SH-SY5Y (cell line): Measurements from ENCODE around the gene P2RY12.

Experiments used
- GATA2 ChIP-seq: IDR thresholded peaks from 2 replicates; pipeline ENCODE4 v1.6.1; 2011; ENCODE audit warnings: mild to moderate bottlenecking, low read depth, low read length
- GATA3 ChIP-seq: IDR thresholded peaks from 2 replicates; pipeline ENCODE4 v1.6.1; 2011; ENCODE audit warnings: low read depth, mild to moderate bottlenecking, low read length, moderate library complexity

P2RY12 gene

GRCh38 chr3:151330379-151330778, 54.2 kb downstream of the P2RY12 start:
- TF ChIP-seq GATA2: no peak
- TF ChIP-seq GATA3: no peak

DNA sequence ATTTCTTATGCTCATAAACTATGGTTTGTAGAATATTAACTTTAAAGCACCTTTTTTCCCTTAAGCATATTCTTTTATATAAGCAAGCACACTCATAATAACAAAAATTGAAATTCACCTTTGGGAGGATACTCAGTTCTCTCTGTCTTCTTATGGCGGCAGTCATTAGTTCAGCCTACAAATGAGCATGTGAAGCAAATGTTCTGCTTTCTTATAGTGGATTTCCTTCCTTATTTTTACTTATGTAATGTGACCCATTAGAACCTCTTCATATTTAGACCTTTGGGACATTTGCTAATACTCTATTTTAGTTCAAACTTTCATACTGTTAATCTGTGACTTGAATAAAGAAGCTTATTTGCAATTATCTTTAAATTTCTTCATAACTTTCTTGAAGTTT, 55.2 kb downstream of the P2RY12 start, which contains the start of gene P2RY13:
Gene P2RY13 (minus strand): TSS at position 187 of the 400 bp plus-strand sequence. CDS start 21 bp downstream, at position 166.
- no peak for TF ChIP-seq GATA3
- no peak for TF ChIP-seq GATA2

DNA sequence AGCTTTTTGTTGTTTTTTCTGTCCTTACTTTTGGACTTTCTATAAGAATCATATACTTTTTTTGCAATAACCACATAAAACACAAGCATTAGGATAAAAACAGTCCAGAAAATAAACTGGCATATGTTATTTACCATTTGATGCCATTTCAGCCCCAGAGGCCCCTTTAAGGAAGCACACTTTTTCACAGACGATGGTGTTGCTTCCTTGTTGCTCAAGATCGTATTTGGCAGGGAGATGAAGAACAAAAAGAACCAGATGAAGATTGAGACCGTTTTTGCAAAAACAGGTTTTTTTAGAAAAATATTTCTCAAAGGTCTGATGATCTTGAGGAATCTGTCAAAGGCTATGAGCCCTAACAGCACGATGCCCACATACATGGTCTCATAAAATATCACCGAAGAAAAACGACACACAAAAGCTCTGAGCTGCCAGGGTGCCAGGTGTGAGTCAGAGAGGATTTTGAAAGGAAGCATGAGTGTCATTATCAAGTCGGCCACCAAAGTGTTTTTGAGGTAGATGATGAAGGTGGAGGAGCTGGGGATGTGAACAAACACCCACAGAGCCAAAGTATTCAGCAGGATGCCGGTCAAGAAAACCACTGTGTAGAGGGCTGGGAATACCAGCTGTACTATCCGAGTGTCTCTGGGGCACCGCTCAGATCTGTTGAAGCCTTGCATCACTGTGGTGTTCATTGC, 56.1 kb downstream of the P2RY12 start:
- TF ChIP-seq GATA3 (no peak), GATA2 (no peak)

- TF ChIP-seq GATA2: no peak
- no peak for TF ChIP-seq GATA3
Measured at GRCh38 chr3:151327571-151328198, 56.9 kb downstream of the P2RY12 start.

- TF ChIP-seq GATA2 (no peak), GATA3 (no peak)
Measured at GRCh38 chr3:151322511-151322910, 62.0 kb downstream of the P2RY12 start.

DNA sequence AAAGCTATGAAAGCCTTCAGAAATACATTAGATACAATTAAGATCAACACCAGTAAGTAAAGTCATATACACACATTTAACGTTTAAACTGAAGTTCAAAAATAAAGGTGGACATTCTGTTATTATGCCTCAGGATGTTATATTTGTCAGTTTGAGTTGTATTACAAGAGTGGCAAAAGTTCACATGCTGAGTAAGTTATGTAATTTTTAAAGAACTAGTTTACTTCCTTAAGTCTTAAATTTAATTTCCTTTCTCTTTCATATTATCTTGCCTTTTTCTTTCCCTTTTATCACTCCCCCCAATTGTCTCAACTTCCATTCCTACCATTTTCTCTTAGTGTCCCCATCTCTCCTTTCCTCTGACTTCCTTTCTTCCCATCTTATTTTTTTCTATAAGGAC, 63.0 kb downstream of the P2RY12 start:
- TF ChIP-seq GATA3 (no peak), GATA2 (no peak)

DNA sequence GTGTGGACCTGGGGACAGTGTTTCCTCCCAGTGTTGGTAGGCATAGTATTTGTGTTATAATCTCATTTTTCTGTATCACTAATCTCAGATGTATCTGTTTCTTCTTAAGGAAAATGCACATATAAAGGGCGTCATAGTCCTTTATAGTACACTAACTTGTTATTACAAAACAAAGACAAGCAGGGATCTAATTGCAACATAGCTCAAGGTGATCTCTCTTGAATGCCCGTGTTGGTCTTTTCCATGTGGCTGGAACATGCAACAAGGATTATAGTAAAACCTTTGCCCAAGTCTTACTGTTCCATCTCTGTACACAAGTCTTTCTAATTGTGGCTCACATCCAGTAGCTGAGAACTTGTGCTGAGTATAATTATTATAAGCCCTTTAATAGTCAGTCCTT, 64.4 kb downstream of the P2RY12 start:
- TF ChIP-seq GATA3: no peak
- TF ChIP-seq GATA2: no peak

DNA sequence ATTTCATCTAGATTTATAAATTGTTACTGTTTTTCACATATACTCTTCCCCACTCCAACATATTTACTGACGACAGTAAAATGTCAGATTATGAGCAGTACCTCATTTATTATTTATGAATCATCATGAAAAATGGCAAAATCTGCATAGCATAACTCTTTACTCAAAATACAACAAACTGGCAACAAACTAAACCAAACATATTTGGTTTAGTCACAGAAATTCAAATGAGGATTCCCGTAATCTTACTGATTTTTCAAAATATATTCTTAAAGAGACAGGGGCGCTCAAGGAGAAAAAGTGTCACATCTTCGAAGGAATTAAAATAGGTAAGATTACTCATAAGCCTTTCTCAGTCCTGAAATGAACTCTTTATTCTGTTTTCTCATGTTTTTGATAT, 64.9 kb downstream of the P2RY12 start:
- TF ChIP-seq GATA2 (no peak), GATA3 (no peak)

DNA sequence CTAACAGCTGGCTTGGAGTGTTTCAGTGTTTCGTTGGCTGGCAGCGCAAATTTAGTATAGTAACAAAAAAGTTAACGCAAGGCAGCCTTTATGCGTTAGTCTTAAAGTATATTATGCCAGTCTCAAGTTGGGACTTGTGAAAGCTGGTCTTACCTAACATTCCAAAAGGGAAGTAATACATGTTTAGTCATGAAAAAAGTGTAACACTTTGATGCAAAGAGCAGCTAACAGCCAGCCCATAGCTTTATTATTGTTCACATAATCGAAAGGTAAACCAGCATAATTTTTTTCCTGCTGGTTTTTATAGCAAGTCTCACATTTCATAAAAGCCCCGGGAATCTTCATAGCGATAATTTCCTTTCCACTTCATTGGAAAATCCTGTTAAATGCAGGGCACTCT, 65.6 kb downstream of the P2RY12 start:
- TF ChIP-seq GATA3 (no peak), GATA2 (no peak)

GRCh38 chr3:151318313-151318712, 66.2 kb downstream of the P2RY12 start:
- TF ChIP-seq GATA2 (no peak), GATA3 (no peak)

- no peak for TF ChIP-seq GATA2
- no peak for TF ChIP-seq GATA3
Measured at GRCh38 chr3:151316267-151316991, 68.1 kb downstream of the P2RY12 start, which contains the start of gene GPR87. Gene GPR87, minus strand, starts transcription at chr3:151316820. Its CDS starts 16,720 bp downstream, at chr3:151300100.

GRCh38 chr3:151315846-151316245, 68.7 kb downstream of the P2RY12 start:
- TF ChIP-seq GATA2 (no peak), GATA3 (no peak)

GRCh38 chr3:151315136-151315535, 69.4 kb downstream of the P2RY12 start:
- TF ChIP-seq GATA2: no peak
- TF ChIP-seq GATA3: no peak

GRCh38 chr3:151314593-151314992, 70.0 kb downstream of the P2RY12 start:
- TF ChIP-seq GATA2 (no peak), GATA3 (no peak)
